ENCODE results near the gene ACADVL. TPM values are rescaled to one million over a fixed set of nuclear protein-coding genes. Genes with fewer than 3 reads are reported as not detected.

ACADVL gene
- polyA plus RNA-seq, 1 donor: 478 TPM

Other genes with a start within 250 kb of the ACADVL start
- gene ALOX12, start 223.9 kb upstream of the ACADVL start, polyA plus RNA-seq (ENCODE audit: insufficient read length): 2.4 TPM
- 144 TPM for gene RNASEK, start 207.3 kb upstream of the ACADVL start, polyA plus RNA-seq (ENCODE audit: insufficient read length)
- 21.8 TPM for gene BCL6B, start 196.9 kb upstream of the ACADVL start, polyA plus RNA-seq (ENCODE audit: insufficient read length)
- 4.0 TPM for gene SLC16A13, start 183.9 kb upstream of the ACADVL start, polyA plus RNA-seq (ENCODE audit: insufficient read length)
- gene SLC16A11, start 175.8 kb upstream of the ACADVL start, polyA plus RNA-seq (ENCODE audit: insufficient read length): 0.18 TPM
- 0.47 TPM for gene CLEC10A, start 139.7 kb upstream of the ACADVL start, polyA plus RNA-seq (ENCODE audit: insufficient read length)
- 2.0 TPM for gene ASGR2, start 105.1 kb upstream of the ACADVL start, polyA plus RNA-seq (ENCODE audit: insufficient read length)
- 6.1 TPM for gene ASGR1, start 40.6 kb upstream of the ACADVL start, polyA plus RNA-seq (ENCODE audit: insufficient read length)
- 36.0 TPM for gene DLG4, start 102 bp upstream of the ACADVL start, polyA plus RNA-seq (ENCODE audit: insufficient read length)
- gene DVL2, start 14.6 kb downstream of the ACADVL start, polyA plus RNA-seq (ENCODE audit: insufficient read length): 52.5 TPM
- 52.8 TPM for gene PHF23, start 19.5 kb downstream of the ACADVL start, polyA plus RNA-seq (ENCODE audit: insufficient read length)
- 390 TPM for gene GABARAP, start 22.5 kb downstream of the ACADVL start, polyA plus RNA-seq (ENCODE audit: insufficient read length)
- 150 TPM for gene CTDNEP1, start 31.8 kb downstream of the ACADVL start, polyA plus RNA-seq (ENCODE audit: insufficient read length)
- gene ELP5, start 32.3 kb downstream of the ACADVL start, polyA plus RNA-seq (ENCODE audit: insufficient read length): 54.9 TPM
- gene CLDN7, start 42.5 kb downstream of the ACADVL start, polyA plus RNA-seq (ENCODE audit: insufficient read length): 36.6 TPM
- 2.2 TPM for gene SLC2A4, start 61.8 kb downstream of the ACADVL start, polyA plus RNA-seq (ENCODE audit: insufficient read length)
- 4.1 TPM for gene YBX2, start 74.7 kb downstream of the ACADVL start, polyA plus RNA-seq (ENCODE audit: insufficient read length)
- gene EIF5A, start 87.7 kb downstream of the ACADVL start, polyA plus RNA-seq (ENCODE audit: insufficient read length): 284 TPM
- gene GPS2, start 95.4 kb downstream of the ACADVL start, polyA plus RNA-seq (ENCODE audit: insufficient read length): 96.6 TPM
- 34.5 TPM for gene NEURL4, start 109.4 kb downstream of the ACADVL start, polyA plus RNA-seq (ENCODE audit: insufficient read length)
- 6.3 TPM for gene ACAP1, start 116.6 kb downstream of the ACADVL start, polyA plus RNA-seq (ENCODE audit: insufficient read length)
- gene KCTD11, start 132.2 kb downstream of the ACADVL start, polyA plus RNA-seq (ENCODE audit: insufficient read length): 10.3 TPM
- gene TMEM95, start 135.2 kb downstream of the ACADVL start, polyA plus RNA-seq (ENCODE audit: insufficient read length): not detected
- 5.5 TPM for gene TNK1, start 161.2 kb downstream of the ACADVL start, polyA plus RNA-seq (ENCODE audit: insufficient read length)
- 27.8 TPM for gene PLSCR3, start 174.6 kb downstream of the ACADVL start, polyA plus RNA-seq (ENCODE audit: insufficient read length)
- 74.9 TPM for gene TMEM256, start 184.2 kb downstream of the ACADVL start, polyA plus RNA-seq (ENCODE audit: insufficient read length)
- gene NLGN2, start 187.9 kb downstream of the ACADVL start, polyA plus RNA-seq (ENCODE audit: insufficient read length): 28.1 TPM
- gene SPEM1, start 200.4 kb downstream of the ACADVL start, polyA plus RNA-seq (ENCODE audit: insufficient read length): not detected
- not detected for gene SPEM2, start 205.7 kb downstream of the ACADVL start, polyA plus RNA-seq (ENCODE audit: insufficient read length)
- not detected for gene SPEM3, start 208.9 kb downstream of the ACADVL start, polyA plus RNA-seq (ENCODE audit: insufficient read length)
- 4.4 TPM for gene TMEM102, start 215.5 kb downstream of the ACADVL start, polyA plus RNA-seq (ENCODE audit: insufficient read length)
- 6.1 TPM for gene FGF11, start 219.6 kb downstream of the ACADVL start, polyA plus RNA-seq (ENCODE audit: insufficient read length)
- gene CHRNB1, start 225.1 kb downstream of the ACADVL start, polyA plus RNA-seq (ENCODE audit: insufficient read length): 10.5 TPM